CD4-positive, alpha-beta memory T cell (primary cell): ENCODE data around the gene KIAA1217. TPM values are rescaled to one million over a fixed set of nuclear protein-coding genes. Genes with fewer than 3 reads are reported as not detected.

Source experiments
- CTCF ChIA-PET: fragments of 350-600 bp; sonication (Branson Sonifier 250); formaldehyde crosslinking; loops from one replicate; lab custom pipeline; 2021; ENCODE audit warnings: inconsistent platforms; ENCODE audit not compliant: partially characterized antibody; lab: Charles Lee
- POLR2A ChIA-PET: fragments of 350-600 bp; sonication (Branson Sonifier 250); formaldehyde crosslinking; loops from one replicate; lab custom pipeline; 2021; ENCODE audit not compliant: partially characterized antibody; lab: Charles Lee
- DNase-seq, 5 donors: peaks; one replicate each; pipeline versions ENCODE4 v3.0.0 to v3.0.0-alpha.2; 2020 to 2022; ENCODE audit warnings: mixed read lengths in 1 of 5
- H3K27ac ChIP-seq: one replicate; pipeline ENCODE4 v1.7.0; 2013; ENCODE audit warnings: low read depth, low read length
- H3K27me3 ChIP-seq: 2 replicates; pipeline ENCODE4 v1.7.0; 2013; ENCODE audit warnings: mild to moderate bottlenecking, low read length, moderate library complexity; ENCODE audit not compliant: insufficient read depth
- H3K36me3 ChIP-seq: 2 replicates; pipeline ENCODE4 v1.7.0; 2013; ENCODE audit warnings: mild to moderate bottlenecking, low read length, moderate library complexity; ENCODE audit not compliant: insufficient read depth
- H3K4me1 ChIP-seq: 2 replicates; pipeline ENCODE4 v1.7.0; 2013; ENCODE audit warnings: mild to moderate bottlenecking, low read length, moderate library complexity; ENCODE audit not compliant: insufficient read depth
- H3K4me3 ChIP-seq, 2 donors: one replicate each; pipeline ENCODE4 v1.7.0; 2013; ENCODE audit warnings: low read length in 2 of 2, mild to moderate bottlenecking in 1 of 2
- H3K9me3 ChIP-seq, 2 donors: one replicate each; pipeline ENCODE4 v1.7.0; 2013; ENCODE audit warnings: low read length in 2 of 2, control low read depth in 1 of 2; ENCODE audit not compliant: control insufficient read depth in 1 of 2
- H3K27ac Mint-ChIP-seq, 7 donors: one replicate each; pipeline ENCODE4 v1.8.0; 2020 to 2021; ENCODE audit warnings: mixed read lengths in 7 of 7, mild to moderate bottlenecking in 6 of 7, inconsistent platforms in 3 of 7, moderate library complexity in 3 of 7
- H3K27me3 Mint-ChIP-seq, 2 donors: one replicate each; pipeline ENCODE4 v1.8.0; 2020 to 2021; ENCODE audit warnings: mixed read lengths in 2 of 2
- H3K36me3 Mint-ChIP-seq, 2 donors: one replicate each; pipeline ENCODE4 v1.8.0; 2020 to 2021; ENCODE audit warnings: mixed read lengths in 2 of 2, inconsistent platforms in 1 of 2, mild to moderate bottlenecking in 1 of 2
- H3K4me1 Mint-ChIP-seq, 4 donors: one replicate each; pipeline ENCODE4 v1.8.0; 2020 to 2021; ENCODE audit warnings: mixed read lengths in 4 of 4, mild to moderate bottlenecking in 1 of 4
- H3K4me3 Mint-ChIP-seq, 8 donors: one replicate each; pipeline ENCODE4 v1.8.0; 2020 to 2021; ENCODE audit warnings: mixed read lengths in 8 of 8, mild to moderate bottlenecking in 7 of 8, moderate library complexity in 6 of 8, inconsistent platforms in 3 of 8
- H3K9me3 Mint-ChIP-seq, 8 donors: one replicate each; pipeline ENCODE4 v1.8.0; 2020 to 2021; ENCODE audit warnings: mixed read lengths in 8 of 8, mild to moderate bottlenecking in 5 of 8, inconsistent platforms in 3 of 8, moderate library complexity in 1 of 8
- intact Hi-C: fragments of 100-400 bp; cut with micrococcal nuclease; formaldehyde crosslinking; loops from one replicate; pipeline ENCODE4 v1.15.1; 2023
- polyA plus RNA-seq, 2 donors: library from polyadenylated mRNA; unstranded; fragments of 300-500 nt; fragmentation: Illumina TruSeq; gene quantifications; one replicate each; pipeline ENCODE4 v1.2.3, GENCODE V29; 2021
- total RNA-seq, 2 experiments: library from RNA; stranded (reverse); gene quantifications; one replicate each; pipeline ENCODE4 v1.2.3, GENCODE V29; 2021

KIAA1217 gene
- total and polyA plus RNA-seq, 4 experiments from 2014 or later = 0.69 to 0.75 (median 0.70) TPM; not detected in 1

DNA sequence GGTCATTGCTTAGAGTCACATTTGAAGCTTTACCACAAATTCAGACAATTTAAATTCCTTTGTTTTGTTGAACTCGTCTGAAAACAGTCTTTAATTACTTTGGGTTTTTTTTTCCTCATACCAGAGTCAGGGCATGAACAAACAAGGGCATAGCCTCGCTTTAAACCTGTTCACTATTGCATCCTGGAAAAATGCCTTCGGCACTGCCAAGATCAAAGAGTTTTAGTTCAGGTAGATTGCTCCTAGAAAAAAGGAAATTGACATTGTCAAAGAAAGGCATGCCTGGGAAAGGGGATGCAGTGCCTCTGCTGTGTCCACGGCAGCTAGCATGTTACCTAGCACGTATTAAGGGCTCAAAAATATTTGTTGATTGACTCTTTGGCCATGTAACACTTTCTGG lies 279.7 kb downstream of the KIAA1217 start:
- H3K9me3 ChIP-seq = no peaks in the 10 kb centered on the region
- H3K27me3 ChIP-seq = no peaks in the 10 kb centered on the region
- Mint-ChIP-seq H3K4me3 (no peak overlapping the region), H3K4me1 (peaks cover 2 to 3% (median 2%) of the 10 kb centered on the region in 4 donors), H3K9me3 (no peaks in the 10 kb centered on the region), H3K36me3 (no peaks in the 10 kb centered on the region), H3K27me3 (peaks cover 2 to 6% of the 10 kb centered on the region in 2 donors), H3K27ac (no peak overlapping the region)
- POLR2A ChIA-PET = no interaction called here
- H3K27ac ChIP-seq = no peak overlapping the region
- H3K36me3 ChIP-seq = no peaks in the 10 kb centered on the region
- intact Hi-C loops = no loop called here
- DNase-seq = no peak
- H3K4me1 ChIP-seq = peaks cover 2% of the 10 kb centered on the region
- no peak overlapping the region for H3K4me3 ChIP-seq
- CTCF ChIA-PET = interaction anchor here (1.2 kb wide), 1 partner anchor 14 kb away, joined by 3 read pairs; no protein-coding TSS in a partner anchor

DNA sequence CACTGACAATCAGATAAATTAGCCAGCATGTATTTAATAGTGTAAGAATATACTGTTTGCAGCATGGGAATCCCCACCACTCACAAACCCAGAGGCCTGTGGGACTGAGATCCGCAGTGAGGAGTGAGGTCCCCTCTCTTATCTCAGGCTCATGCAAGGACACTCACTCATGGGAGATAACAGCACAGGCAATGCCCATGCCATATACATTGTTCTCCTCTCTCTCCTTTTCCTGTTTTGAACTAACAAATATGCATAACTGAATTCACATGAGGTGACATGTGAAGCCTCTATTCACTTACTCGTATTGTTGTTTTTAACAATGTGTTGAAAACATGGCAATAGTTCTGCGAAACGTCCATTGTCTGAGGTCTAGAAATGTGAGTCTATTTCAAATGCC lies 284.2 kb downstream of the KIAA1217 start:
- Histone ChIP-seq H3K4me1 (no peaks in the 10 kb centered on the region), H3K27ac (no peak overlapping the region), H3K9me3 (no peaks in the 10 kb centered on the region), H3K27me3 (no peaks in the 10 kb centered on the region), H3K36me3 (no peaks in the 10 kb centered on the region), H3K4me3 (no peak overlapping the region)
- peaks cover 0 to 4% of the 10 kb centered on the region in 2 donors for H3K27me3 Mint-ChIP-seq
- intact Hi-C loops = no loop called here
- DNase-seq = no peak
- no peaks in the 10 kb centered on the region for H3K36me3 Mint-ChIP-seq
- no peaks in the 10 kb centered on the region for H3K9me3 Mint-ChIP-seq
- ChIA-PET CTCF (no interaction called here), POLR2A (no interaction called here)
- H3K4me1 Mint-ChIP-seq = no peaks in the 10 kb centered on the region
- H3K27ac Mint-ChIP-seq = no peak overlapping the region
- H3K4me3 Mint-ChIP-seq = no peak overlapping the region

DNA sequence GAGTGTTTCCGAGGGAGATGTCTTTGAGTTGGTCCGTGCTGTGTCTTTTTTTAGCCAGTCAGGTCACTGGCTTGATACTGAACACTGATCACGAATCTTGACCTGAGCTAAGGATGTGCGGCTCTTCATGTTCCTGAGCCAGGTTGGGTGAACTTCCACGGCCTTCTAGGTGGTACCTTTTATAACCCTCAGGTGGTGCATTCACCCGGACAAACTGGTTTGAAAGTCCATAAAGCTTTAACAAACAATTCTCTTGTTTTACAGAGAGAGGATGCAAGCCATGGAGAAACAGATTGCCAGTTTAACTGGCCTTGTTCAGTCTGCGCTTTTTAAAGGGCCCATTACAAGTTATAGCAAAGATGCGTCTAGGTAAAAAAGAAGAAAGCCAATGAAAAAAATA lies 285.3 kb downstream of the KIAA1217 start:
- intact Hi-C loops = no loop called here

GRCh38 chr10:24494777-24495176 lies 285.8 kb downstream of the KIAA1217 start:
- Mint-ChIP-seq H3K9me3 (no peaks in the 10 kb centered on the region), H3K4me3 (no peak overlapping the region), H3K27ac (no peak overlapping the region), H3K27me3 (peaks cover 0 to 3% of the 10 kb centered on the region in 2 donors), H3K4me1 (no peaks in the 10 kb centered on the region), H3K36me3 (no peaks in the 10 kb centered on the region)
- Histone ChIP-seq H3K4me3 (no peak overlapping the region), H3K36me3 (no peaks in the 10 kb centered on the region), H3K9me3 (no peaks in the 10 kb centered on the region), H3K27me3 (no peaks in the 10 kb centered on the region), H3K27ac (no peak overlapping the region), H3K4me1 (no peaks in the 10 kb centered on the region)
- intact Hi-C loops = no loop called here
- DNase-seq = no peak
- ChIA-PET CTCF (no interaction called here), POLR2A (no interaction called here)

More for the DNA sequence above, 285.3 kb downstream of the KIAA1217 start:
- H3K9me3 Mint-ChIP-seq = no peaks in the 10 kb centered on the region
- CTCF ChIA-PET = no interaction called here
- POLR2A ChIA-PET = no interaction called here
- H3K4me3 ChIP-seq = no peak overlapping the region
- no peak overlapping the region for H3K27ac ChIP-seq
- H3K9me3 ChIP-seq = no peaks in the 10 kb centered on the region
- H3K4me3 Mint-ChIP-seq = no peak overlapping the region
- H3K27me3 ChIP-seq = no peaks in the 10 kb centered on the region
- no peak for DNase-seq
- no peaks in the 10 kb centered on the region for H3K4me1 Mint-ChIP-seq
- peaks cover 0 to 3% of the 10 kb centered on the region in 2 donors for H3K27me3 Mint-ChIP-seq
- no peak overlapping the region for H3K27ac Mint-ChIP-seq
- no peaks in the 10 kb centered on the region for H3K36me3 ChIP-seq
- H3K4me1 ChIP-seq = no peaks in the 10 kb centered on the region
- H3K36me3 Mint-ChIP-seq = no peaks in the 10 kb centered on the region

DNA sequence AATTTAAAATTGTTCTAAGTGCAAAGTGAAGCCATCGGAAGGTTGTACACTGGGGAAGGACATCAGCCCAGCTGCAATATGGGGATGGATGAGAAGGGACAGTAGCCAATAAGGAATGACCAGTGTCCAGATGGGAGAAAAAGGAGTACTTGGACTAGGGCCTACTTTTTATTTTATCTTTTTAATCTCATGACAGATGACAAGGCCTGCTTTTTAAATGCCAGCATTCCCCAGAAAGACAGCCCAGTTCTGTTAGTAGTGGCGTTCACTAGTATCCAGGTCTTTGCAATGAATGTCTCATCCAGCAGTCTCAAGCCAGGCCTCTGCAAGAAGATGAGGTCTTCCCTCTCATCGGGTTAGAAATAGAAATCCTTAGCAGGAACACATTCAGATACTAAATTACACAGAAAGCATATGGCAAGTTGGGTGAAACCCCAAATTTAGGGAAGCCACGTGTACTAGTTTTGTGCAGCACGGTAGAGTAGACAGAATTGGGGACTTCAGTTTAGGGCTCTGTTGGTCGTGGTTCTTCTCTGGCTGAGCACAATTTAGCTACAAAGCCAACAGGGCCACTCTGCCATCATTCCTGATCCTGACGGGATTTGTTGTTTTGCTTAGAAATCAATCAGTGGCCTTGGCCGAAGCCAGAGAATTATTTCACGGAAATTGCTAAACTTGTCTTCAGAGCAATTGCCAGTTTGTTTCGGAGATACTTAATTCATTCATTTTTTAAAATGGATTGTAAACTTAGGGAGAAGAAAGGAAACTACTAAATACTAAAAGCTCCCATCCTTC lies 286.9 kb downstream of the KIAA1217 start:
- POLR2A ChIA-PET = no interaction called here
- Mint-ChIP-seq H3K9me3 (no peaks in the 10 kb centered on the region), H3K4me1 (no peaks in the 10 kb centered on the region), H3K36me3 (no peaks in the 10 kb centered on the region), H3K27ac (no peak overlapping the region), H3K4me3 (no peak overlapping the region), H3K27me3 (peaks cover 0 to 3% of the 10 kb centered on the region in 2 donors)
- H3K9me3 ChIP-seq = no peaks in the 10 kb centered on the region
- H3K27ac ChIP-seq = no peak overlapping the region
- H3K27me3 ChIP-seq = no peaks in the 10 kb centered on the region
- CTCF ChIA-PET = no interaction called here
- intact Hi-C loops = no loop called here
- no peak for DNase-seq
- H3K4me3 ChIP-seq = no peak overlapping the region
- no peaks in the 10 kb centered on the region for H3K4me1 ChIP-seq
- H3K36me3 ChIP-seq = no peaks in the 10 kb centered on the region

- intact Hi-C loops = no loop called here
- H3K4me1 Mint-ChIP-seq = no peaks in the 10 kb centered on the region
- H3K36me3 Mint-ChIP-seq = no peaks in the 10 kb centered on the region
- no peaks in the 10 kb centered on the region for H3K27me3 ChIP-seq
- no peak overlapping the region for H3K27ac Mint-ChIP-seq
- H3K27ac ChIP-seq = no peak overlapping the region
- H3K9me3 Mint-ChIP-seq = no peaks in the 10 kb centered on the region
- no peak for DNase-seq
- peaks cover 0 to 1% of the 10 kb centered on the region in 2 donors for H3K27me3 Mint-ChIP-seq
- CTCF ChIA-PET = no interaction called here
- H3K4me3 Mint-ChIP-seq = no peak overlapping the region
- POLR2A ChIA-PET = no interaction called here
- no peaks in the 10 kb centered on the region for H3K9me3 ChIP-seq
- H3K36me3 ChIP-seq = no peaks in the 10 kb centered on the region
- no peak overlapping the region for H3K4me3 ChIP-seq
- no peaks in the 10 kb centered on the region for H3K4me1 ChIP-seq
Observed at GRCh38 chr10:24496906-24497305, 288.0 kb downstream of the KIAA1217 start.

GRCh38 chr10:24501056-24501711 lies 292.2 kb downstream of the KIAA1217 start:
- no peaks in the 10 kb centered on the region for H3K27me3 ChIP-seq
- no peaks in the 10 kb centered on the region for H3K36me3 ChIP-seq
- POLR2A ChIA-PET = no interaction called here
- CTCF ChIA-PET = interaction anchor here (3.0 kb wide), 1 partner anchor 18 kb away, joined by 23 read pairs; no protein-coding TSS in a partner anchor
- no peak overlapping the region for H3K4me3 ChIP-seq
- no peak overlapping the region for H3K27ac Mint-ChIP-seq
- no peak overlapping the region for H3K4me3 Mint-ChIP-seq
- H3K9me3 Mint-ChIP-seq = no peaks in the 10 kb centered on the region
- peaks cover 0 to 1% (median 0%) of the 10 kb centered on the region in 4 donors for H3K4me1 Mint-ChIP-seq
- no peaks in the 10 kb centered on the region for H3K9me3 ChIP-seq
- no peaks in the 10 kb centered on the region for H3K36me3 Mint-ChIP-seq
- intact Hi-C loops = loop anchor here (10.0 kb wide), 1 partner anchor 86 kb away; no protein-coding TSS in a partner anchor
- H3K27ac ChIP-seq = no peak overlapping the region
- H3K4me1 ChIP-seq = no peaks in the 10 kb centered on the region
- peaks cover 3% of the 10 kb centered on the region in 2 donors for H3K27me3 Mint-ChIP-seq
- DNase-seq = no peak
